Ovary (tissue), 3 donors: ENCODE results near the gene DNMT3L.
"Not testable (repeated sequence)": the region's sequence is repeated elsewhere in the genome, so short reads cannot be mapped to it uniquely, and the experiment has no call there.

Experiments
- CTCF ChIP-seq, 3 donors: fragments of 450-650 bp in 2 of 3; fragments of 200-600 bp in 1 of 3; IDR thresholded peaks; one replicate each; pipeline versions ENCODE4 v1.5.1 to v1.8.0; 2016 to 2022; ENCODE audit warnings: antibody characterized with exemption in 3 of 3, mild to moderate bottlenecking in 1 of 3
- EP300 ChIP-seq: sonication (generic); formaldehyde crosslinking; IDR thresholded peaks from one replicate; pipeline ENCODE4 v1.6.1; 2017; ENCODE audit warnings: antibody characterized with exemption
- POLR2A ChIP-seq: fragments of 450-650 bp; IDR thresholded peaks from one replicate; pipeline ENCODE4 v1.6.1; 2017; ENCODE audit warnings: antibody characterized with exemption, mild to moderate bottlenecking, moderate library complexity
- donor health status: DM: no; HTN: no; CAD: no.

- TF ChIP-seq CTCF (IDR thresholded peaks at IDR 0.05); POLR2A; EP300: not testable (repeated sequence)
Observed at GRCh38 chr21:44197156-44197516, 64.6 kb downstream of the DNMT3L start.
